WTC11 (cell line): ENCODE results near the gene MAGEA4.

Source experiments
- CREM ChIP-seq: sonication (generic); formaldehyde crosslinking; IDR thresholded peaks from 2 replicates; pipeline ENCODE4 v1.8.1; 2022; ENCODE audit warnings: mild to moderate bottlenecking, missing genetic modification reagents, moderate library complexity
- NR2C2 ChIP-seq: sonication (generic); formaldehyde crosslinking; IDR thresholded peaks from 2 replicates; pipeline ENCODE4 v1.8.0; 2022; ENCODE audit warnings: mild to moderate bottlenecking, missing genetic modification reagents
- TEAD4 ChIP-seq: sonication (generic); formaldehyde crosslinking; IDR thresholded peaks from 2 replicates; pipeline ENCODE4 v1.8.0; 2022; ENCODE audit warnings: mild to moderate bottlenecking, missing genetic modification reagents
- ZNF138 ChIP-seq: sonication (generic); formaldehyde crosslinking; conservative IDR thresholded peaks from 2 replicates; pipeline ENCODE4 v1.8.1; 2022; ENCODE audit warnings: mild to moderate bottlenecking, moderate library complexity, missing genetic modification reagents
- ZNF219 ChIP-seq: sonication (generic); formaldehyde crosslinking; IDR thresholded peaks from 2 replicates; pipeline ENCODE4 v1.8.0; 2023; ENCODE audit warnings: missing genetic modification reagents, mild to moderate bottlenecking, borderline replicate concordance
- TF ChIP-seq, protein P1 (sequence below): sonication (generic); formaldehyde crosslinking; IDR thresholded peaks from 2 replicates; pipeline ENCODE4 v1.8.0; 2022; ENCODE audit warnings: mild to moderate bottlenecking, missing genetic modification reagents
- TF ChIP-seq, protein P2 (sequence below): fragments of 200-600 bp; IDR thresholded peaks from 2 replicates; pipeline ENCODE4 v1.8.0; 2022; ENCODE audit warnings: antibody characterized with exemption
- TF ChIP-seq, protein P3 (sequence below): sonication (generic); formaldehyde crosslinking; IDR thresholded peaks from 2 replicates; pipeline ENCODE4 v1.8.1; 2022; ENCODE audit warnings: mild to moderate bottlenecking, moderate library complexity, missing genetic modification reagents

DNA sequence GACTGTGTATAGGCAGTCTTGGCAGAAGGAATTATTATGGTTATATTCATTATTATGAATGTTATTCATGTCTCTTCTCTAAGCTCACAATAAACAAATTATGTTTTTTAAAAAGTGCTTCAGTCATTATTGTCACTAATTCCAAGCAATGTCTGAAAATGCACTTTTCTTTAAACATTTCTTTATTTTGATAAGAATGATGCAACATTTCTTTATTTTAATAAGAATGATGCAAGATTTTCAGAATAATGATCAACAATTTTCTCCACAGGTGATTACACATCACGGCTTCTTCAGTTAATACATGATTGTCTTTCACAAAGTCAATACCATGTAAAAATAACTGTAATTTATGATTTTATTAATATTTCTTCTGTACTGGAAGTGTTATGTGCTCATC is 22.7 kb downstream of the MAGEA4 start:
- no peak for TF ChIP-seq TEAD4
- TF ChIP-seq, protein P1, sequence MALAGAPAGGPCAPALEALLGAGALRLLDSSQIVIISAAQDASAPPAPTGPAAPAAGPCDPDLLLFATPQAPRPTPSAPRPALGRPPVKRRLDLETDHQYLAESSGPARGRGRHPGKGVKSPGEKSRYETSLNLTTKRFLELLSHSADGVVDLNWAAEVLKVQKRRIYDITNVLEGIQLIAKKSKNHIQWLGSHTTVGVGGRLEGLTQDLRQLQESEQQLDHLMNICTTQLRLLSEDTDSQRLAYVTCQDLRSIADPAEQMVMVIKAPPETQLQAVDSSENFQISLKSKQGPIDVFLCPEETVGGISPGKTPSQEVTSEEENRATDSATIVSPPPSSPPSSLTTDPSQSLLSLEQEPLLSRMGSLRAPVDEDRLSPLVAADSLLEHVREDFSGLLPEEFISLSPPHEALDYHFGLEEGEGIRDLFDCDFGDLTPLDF: no peak
- TF ChIP-seq ZNF219 (CRISPR knock-in tag): no peak
- TF ChIP-seq CREM: no peak
- TF ChIP-seq, protein P2, sequence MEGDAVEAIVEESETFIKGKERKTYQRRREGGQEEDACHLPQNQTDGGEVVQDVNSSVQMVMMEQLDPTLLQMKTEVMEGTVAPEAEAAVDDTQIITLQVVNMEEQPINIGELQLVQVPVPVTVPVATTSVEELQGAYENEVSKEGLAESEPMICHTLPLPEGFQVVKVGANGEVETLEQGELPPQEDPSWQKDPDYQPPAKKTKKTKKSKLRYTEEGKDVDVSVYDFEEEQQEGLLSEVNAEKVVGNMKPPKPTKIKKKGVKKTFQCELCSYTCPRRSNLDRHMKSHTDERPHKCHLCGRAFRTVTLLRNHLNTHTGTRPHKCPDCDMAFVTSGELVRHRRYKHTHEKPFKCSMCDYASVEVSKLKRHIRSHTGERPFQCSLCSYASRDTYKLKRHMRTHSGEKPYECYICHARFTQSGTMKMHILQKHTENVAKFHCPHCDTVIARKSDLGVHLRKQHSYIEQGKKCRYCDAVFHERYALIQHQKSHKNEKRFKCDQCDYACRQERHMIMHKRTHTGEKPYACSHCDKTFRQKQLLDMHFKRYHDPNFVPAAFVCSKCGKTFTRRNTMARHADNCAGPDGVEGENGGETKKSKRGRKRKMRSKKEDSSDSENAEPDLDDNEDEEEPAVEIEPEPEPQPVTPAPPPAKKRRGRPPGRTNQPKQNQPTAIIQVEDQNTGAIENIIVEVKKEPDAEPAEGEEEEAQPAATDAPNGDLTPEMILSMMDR: no peak
- TF ChIP-seq ZNF138 (CRISPR knock-in tag): no peak
- TF ChIP-seq, protein P3, sequence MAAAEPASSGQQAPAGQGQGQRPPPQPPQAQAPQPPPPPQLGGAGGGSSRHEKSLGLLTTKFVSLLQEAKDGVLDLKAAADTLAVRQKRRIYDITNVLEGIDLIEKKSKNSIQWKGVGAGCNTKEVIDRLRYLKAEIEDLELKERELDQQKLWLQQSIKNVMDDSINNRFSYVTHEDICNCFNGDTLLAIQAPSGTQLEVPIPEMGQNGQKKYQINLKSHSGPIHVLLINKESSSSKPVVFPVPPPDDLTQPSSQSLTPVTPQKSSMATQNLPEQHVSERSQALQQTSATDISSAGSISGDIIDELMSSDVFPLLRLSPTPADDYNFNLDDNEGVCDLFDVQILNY: no peak
- TF ChIP-seq NR2C2 (CRISPR knock-in tag): no peak
